ENCODE measurements around the gene MACROD2.

Gene MACROD2

DNA sequence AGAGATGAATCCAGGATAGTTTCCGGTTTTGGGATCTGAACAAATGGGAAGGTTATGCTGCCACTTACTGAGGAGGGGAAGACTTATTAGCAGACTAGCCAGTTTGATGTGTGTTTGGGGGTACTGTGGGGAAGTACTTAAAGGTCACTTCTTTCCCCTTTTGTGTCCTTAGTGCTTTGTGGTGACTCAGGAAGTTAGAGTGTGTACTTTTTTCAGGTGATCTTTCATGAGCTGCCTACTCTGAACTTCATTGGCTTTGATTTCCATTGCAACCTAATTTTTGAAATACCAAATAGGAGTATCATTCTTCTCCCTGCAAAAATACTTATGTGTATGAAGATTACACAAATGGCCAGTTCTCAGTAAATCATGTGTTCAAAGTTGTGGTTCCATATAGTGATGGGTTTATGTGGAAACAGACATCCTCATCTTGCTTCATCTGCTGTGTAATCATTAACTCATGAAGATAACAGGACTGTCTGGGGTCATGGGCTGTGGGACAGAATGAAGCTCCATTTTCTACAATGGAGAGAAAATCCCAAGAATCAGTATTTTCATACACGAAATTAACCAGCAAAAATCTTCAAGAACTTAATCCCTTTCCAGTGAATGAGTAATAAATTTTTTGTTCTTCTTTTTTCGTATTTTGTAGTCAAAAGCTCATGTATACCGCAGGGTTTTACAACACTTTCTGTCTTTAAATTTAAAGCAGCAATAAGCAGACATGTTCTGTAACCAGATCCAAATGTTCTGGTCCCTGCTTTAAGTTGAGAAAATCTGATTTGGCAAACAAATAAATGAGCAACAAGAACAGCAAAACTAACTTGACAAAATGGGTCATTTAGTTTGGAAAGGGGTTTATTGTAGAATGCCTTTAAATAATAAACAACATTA is 614.3 kb downstream of the MACROD2 start:
- TF ChIP-seq TAF1 (IDR thresholded peaks at IDR 0.05; ENCODE audit: borderline replicate concordance, insufficient read depth, low read length) (no peak), POLR2AphosphoS5 (IDR thresholded peaks at IDR 0.05; ENCODE audit: low read depth, low read length) (no peak), FOXP2 (optimal IDR thresholded peaks at IDR 0.05; ENCODE audit: borderline replicate concordance, extremely low read depth, extremely low read length, insufficient read depth) (no peak), SIN3A (IDR thresholded peaks at IDR 0.05; ENCODE audit: borderline replicate concordance, insufficient read depth, low read length) (no peak)
- TF ChIP-seq, protein P1, sequence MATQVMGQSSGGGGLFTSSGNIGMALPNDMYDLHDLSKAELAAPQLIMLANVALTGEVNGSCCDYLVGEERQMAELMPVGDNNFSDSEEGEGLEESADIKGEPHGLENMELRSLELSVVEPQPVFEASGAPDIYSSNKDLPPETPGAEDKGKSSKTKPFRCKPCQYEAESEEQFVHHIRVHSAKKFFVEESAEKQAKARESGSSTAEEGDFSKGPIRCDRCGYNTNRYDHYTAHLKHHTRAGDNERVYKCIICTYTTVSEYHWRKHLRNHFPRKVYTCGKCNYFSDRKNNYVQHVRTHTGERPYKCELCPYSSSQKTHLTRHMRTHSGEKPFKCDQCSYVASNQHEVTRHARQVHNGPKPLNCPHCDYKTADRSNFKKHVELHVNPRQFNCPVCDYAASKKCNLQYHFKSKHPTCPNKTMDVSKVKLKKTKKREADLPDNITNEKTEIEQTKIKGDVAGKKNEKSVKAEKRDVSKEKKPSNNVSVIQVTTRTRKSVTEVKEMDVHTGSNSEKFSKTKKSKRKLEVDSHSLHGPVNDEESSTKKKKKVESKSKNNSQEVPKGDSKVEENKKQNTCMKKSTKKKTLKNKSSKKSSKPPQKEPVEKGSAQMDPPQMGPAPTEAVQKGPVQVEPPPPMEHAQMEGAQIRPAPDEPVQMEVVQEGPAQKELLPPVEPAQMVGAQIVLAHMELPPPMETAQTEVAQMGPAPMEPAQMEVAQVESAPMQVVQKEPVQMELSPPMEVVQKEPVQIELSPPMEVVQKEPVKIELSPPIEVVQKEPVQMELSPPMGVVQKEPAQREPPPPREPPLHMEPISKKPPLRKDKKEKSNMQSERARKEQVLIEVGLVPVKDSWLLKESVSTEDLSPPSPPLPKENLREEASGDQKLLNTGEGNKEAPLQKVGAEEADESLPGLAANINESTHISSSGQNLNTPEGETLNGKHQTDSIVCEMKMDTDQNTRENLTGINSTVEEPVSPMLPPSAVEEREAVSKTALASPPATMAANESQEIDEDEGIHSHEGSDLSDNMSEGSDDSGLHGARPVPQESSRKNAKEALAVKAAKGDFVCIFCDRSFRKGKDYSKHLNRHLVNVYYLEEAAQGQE (IDR thresholded peaks at IDR 0.05; ENCODE audit: insufficient read depth in 1 of 2, low read depth in 2 of 2, low read length in 2 of 2), result no peak

DNA sequence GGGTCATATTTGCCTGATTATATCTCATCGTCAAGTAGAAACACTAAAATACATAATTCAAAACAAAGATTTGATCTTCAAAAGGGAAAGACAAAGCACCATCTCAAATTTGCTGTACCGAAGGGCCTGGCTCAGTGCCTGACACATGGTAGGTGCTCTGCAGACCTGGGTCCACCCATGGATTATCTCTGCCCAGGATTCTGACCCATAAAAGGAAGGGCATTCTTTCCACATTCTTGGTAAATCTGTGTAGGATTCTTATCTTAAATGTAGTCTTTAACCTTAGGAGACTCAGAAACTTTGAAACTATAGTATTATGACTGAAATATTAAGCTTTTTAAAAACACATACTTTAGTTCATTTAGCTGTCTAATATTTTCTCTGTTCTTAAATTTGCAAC is 616.2 kb downstream of the MACROD2 start:
- TF ChIP-seq SIN3A (IDR thresholded peaks at IDR 0.05; ENCODE audit: borderline replicate concordance, insufficient read depth, low read length) (no peak), TAF1 (IDR thresholded peaks at IDR 0.05; ENCODE audit: borderline replicate concordance, insufficient read depth, low read length) (no peak), FOXP2 (optimal IDR thresholded peaks at IDR 0.05; ENCODE audit: borderline replicate concordance, extremely low read depth, extremely low read length, insufficient read depth) (no peak), POLR2AphosphoS5 (IDR thresholded peaks at IDR 0.05; ENCODE audit: low read depth, low read length) (no peak)
- TF ChIP-seq, protein P1 (IDR thresholded peaks at IDR 0.05; ENCODE audit: insufficient read depth in 1 of 2, low read depth in 2 of 2, low read length in 2 of 2), result no peak

DNA sequence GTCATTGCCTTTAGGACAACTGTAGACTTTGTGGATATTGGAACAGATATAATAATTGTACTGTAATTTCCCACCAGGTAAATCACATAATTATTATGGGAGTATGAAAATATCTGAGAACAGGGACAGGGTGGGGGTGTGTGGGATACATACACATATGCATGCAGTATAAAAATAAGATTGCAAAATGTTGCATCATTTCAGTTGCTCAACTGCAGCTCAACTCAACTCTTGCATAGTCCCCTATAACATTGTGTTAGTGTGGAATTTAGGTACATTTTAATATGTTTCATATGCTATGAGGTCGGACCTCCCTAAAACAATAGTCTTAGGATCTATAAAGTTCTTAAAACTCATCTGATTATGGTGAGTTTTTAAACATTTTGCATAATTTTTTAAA is 617.1 kb downstream of the MACROD2 start:
- TF ChIP-seq POLR2AphosphoS5 (IDR thresholded peaks at IDR 0.05; ENCODE audit: low read depth, low read length), result no peak
- no peak for TF ChIP-seq SIN3A (IDR thresholded peaks at IDR 0.05; ENCODE audit: borderline replicate concordance, insufficient read depth, low read length)

DNA sequence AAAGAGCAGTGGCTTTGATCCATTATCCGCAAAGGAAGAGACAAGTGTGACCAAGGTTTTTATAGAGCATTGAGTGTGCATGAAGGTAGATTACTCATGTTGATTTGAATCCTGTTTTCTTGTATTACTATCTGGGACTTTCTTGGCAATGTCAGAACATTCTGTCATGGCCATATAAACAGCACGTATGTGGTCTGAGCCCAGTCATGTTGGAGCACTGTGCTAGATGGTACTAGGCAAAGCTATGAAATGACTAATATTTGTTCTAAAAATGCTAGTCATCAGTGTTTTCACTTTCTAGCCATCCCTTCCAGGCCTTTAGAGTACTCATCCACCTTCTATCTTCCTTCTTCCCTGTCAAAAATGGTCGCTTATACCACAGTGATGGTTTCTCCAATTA is 620.7 kb downstream of the MACROD2 start:
- TF ChIP-seq FOXP2 (optimal IDR thresholded peaks at IDR 0.05; ENCODE audit: borderline replicate concordance, extremely low read depth, extremely low read length, insufficient read depth), result no peak
- TF ChIP-seq SIN3A (IDR thresholded peaks at IDR 0.05; ENCODE audit: borderline replicate concordance, insufficient read depth, low read length), result no peak
- no peak for TF ChIP-seq TAF1 (IDR thresholded peaks at IDR 0.05; ENCODE audit: borderline replicate concordance, insufficient read depth, low read length)
- no peak for TF ChIP-seq POLR2AphosphoS5 (IDR thresholded peaks at IDR 0.05; ENCODE audit: low read depth, low read length)
- TF ChIP-seq, protein P1 (IDR thresholded peaks at IDR 0.05; ENCODE audit: insufficient read depth in 1 of 2, low read depth in 2 of 2, low read length in 2 of 2), result no peak

DNA sequence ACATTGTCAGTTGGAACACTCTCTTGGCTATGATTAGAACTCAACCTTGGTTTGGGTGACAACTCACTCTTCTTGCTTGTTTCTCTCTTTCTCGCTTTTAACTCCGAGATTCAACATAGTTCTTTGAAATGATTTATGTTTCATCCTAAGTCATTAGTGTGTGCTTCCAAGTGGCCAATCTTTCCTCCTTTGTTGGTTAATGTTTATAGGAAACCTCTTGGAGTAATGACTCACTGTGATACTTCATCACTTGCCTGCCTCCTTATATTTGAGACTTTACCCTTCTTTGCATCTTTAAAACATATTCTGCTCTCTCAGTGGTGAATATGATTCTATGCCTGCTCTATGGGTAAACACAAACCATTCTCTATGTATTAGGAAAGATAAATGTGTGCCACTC is 621.8 kb downstream of the MACROD2 start:
- TF ChIP-seq, protein P1 (IDR thresholded peaks at IDR 0.05; ENCODE audit: insufficient read depth in 1 of 2, low read depth in 2 of 2, low read length in 2 of 2), result no peak
- TF ChIP-seq SIN3A (IDR thresholded peaks at IDR 0.05; ENCODE audit: borderline replicate concordance, insufficient read depth, low read length), result no peak
- no peak for TF ChIP-seq TAF1 (IDR thresholded peaks at IDR 0.05; ENCODE audit: borderline replicate concordance, insufficient read depth, low read length)
- no peak for TF ChIP-seq POLR2AphosphoS5 (IDR thresholded peaks at IDR 0.05; ENCODE audit: low read depth, low read length)
- TF ChIP-seq FOXP2 (optimal IDR thresholded peaks at IDR 0.05; ENCODE audit: borderline replicate concordance, extremely low read depth, extremely low read length, insufficient read depth), result no peak
